ENCODE measurements around the gene GNG2. TPM values are rescaled to one million over a fixed set of nuclear protein-coding genes. Genes with fewer than 3 reads are reported as not detected.

The GNG2 gene
- total RNA-seq, 1 experiment from 2014 or later: 7.0 TPM

DNA sequence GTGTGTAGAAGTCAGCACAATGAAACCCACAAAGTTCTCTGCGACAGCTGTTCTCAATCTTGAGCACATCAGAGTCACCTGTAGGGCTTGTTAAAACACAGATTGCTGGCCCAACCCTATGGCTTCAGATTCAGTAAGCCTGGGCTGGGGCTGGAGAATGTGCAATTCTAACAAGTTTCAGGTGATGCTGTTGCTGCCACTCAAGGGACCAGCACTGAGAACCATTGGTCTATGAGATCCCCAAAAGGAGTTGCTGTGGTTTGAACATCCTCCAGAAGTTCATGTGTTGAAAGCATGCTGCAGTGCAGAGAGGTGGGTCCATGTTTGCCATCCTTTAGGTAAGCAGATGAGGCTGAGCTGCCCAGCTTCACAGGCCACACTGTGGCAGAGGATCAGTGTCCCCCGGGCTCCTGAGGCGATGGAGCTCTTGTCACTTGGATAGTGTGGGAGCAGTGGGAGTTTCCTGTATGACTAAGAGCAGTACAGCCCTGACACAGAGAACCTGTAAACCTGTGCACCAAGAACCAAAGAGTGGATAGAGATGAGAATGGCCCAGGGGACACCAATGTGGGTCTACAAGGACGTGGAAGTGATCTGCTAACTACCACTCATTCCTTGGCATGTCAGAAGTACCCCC lies 120.9 kb downstream of the GNG2 start:
- Histone ChIP-seq H3K23ac (ENCODE audit: insufficient read length, low read depth, low read length) (no peak overlapping the region), H3K56ac (ENCODE audit: insufficient read length, low read depth, low read length) (no peak overlapping the region), H2BK120ac (ENCODE audit: low read depth, low read length, poor library complexity, severe bottlenecking) (no peak overlapping the region), H2AK5ac (ENCODE audit: insufficient read length, low read length) (no peak overlapping the region), H2AFZ (ENCODE audit: low read length) (no peak overlapping the region), H3K4ac (ENCODE audit: low read depth, low read length) (no peak overlapping the region), H3K23me2 (ENCODE audit: insufficient read length, low read depth, low read length, poor library complexity, severe bottlenecking) (no peaks in the 10 kb centered on the region), H3K18ac (ENCODE audit: insufficient read length, low read depth, low read length) (no peak overlapping the region), H3K4me2 (ENCODE audit: insufficient read depth, insufficient read length, low read length) (no peak overlapping the region), H3K4me1 (ENCODE audit: insufficient read depth, low read length) (no peaks in the 10 kb centered on the region), H4K8ac (replicated peaks; ENCODE audit: insufficient read length, low read depth, low read length) (no peak overlapping the region), H4K5ac (ENCODE audit: insufficient read length, low read depth, low read length) (no peak overlapping the region), H4K20me1 (ENCODE audit: control insufficient read depth, insufficient read depth, insufficient read length) (no peaks in the 10 kb centered on the region), H3K9me3 (ENCODE audit: control insufficient read depth, low read depth, low read length) (no peaks in the 10 kb centered on the region), H3K79me2 (ENCODE audit: insufficient read depth, low read length) (no peaks in the 10 kb centered on the region), H2BK12ac (ENCODE audit: insufficient read length, low read depth, low read length) (no peak overlapping the region), H4K91ac (ENCODE audit: insufficient read length, low read depth, low read length) (no peak overlapping the region), H3K14ac (ENCODE audit: insufficient read depth, low read length) (no peak overlapping the region), H3K9ac (ENCODE audit: extremely low read depth, insufficient read length, low read length) (no peak overlapping the region), H3K27ac (ENCODE audit: insufficient read length, low read depth, low read length) (no peak overlapping the region), H3K79me1 (ENCODE audit: insufficient read depth, low read depth, low read length, poor library complexity, severe bottlenecking) (no peaks in the 10 kb centered on the region), H2BK20ac (ENCODE audit: low read depth, low read length, poor library complexity, severe bottlenecking) (no peak overlapping the region), H3T11ph (ENCODE audit: low read length) (no peak overlapping the region), H2BK15ac (ENCODE audit: low read depth, low read length) (no peak overlapping the region), H2BK5ac (ENCODE audit: insufficient read length, low read length) (no peak overlapping the region), H3K27me3 (ENCODE audit: insufficient read depth, low read length) (no peaks in the 10 kb centered on the region)
- no CpG with 5 or more reads among the region's 4 CpGs for WGBS (ENCODE audit: extremely low coverage, insufficient read length, low lambda C conversion rate)
- Mint-ChIP-seq H3K27ac (no peak overlapping the region), H3K27me3 (ENCODE audit: low read depth) (peaks cover 13% of the 10 kb centered on the region), H3K4me1 (peaks cover 6 to 8% of the 10 kb centered on the region in 2 experiments), H3K4me3 (no peak overlapping the region), H3K36me3 (ENCODE audit: insufficient read depth in 1 of 3, low read depth in 3 of 3) (no peaks in the 10 kb centered on the region), H3K9me3 (no peaks in the 10 kb centered on the region)
- TF ChIP-seq, protein P1, sequence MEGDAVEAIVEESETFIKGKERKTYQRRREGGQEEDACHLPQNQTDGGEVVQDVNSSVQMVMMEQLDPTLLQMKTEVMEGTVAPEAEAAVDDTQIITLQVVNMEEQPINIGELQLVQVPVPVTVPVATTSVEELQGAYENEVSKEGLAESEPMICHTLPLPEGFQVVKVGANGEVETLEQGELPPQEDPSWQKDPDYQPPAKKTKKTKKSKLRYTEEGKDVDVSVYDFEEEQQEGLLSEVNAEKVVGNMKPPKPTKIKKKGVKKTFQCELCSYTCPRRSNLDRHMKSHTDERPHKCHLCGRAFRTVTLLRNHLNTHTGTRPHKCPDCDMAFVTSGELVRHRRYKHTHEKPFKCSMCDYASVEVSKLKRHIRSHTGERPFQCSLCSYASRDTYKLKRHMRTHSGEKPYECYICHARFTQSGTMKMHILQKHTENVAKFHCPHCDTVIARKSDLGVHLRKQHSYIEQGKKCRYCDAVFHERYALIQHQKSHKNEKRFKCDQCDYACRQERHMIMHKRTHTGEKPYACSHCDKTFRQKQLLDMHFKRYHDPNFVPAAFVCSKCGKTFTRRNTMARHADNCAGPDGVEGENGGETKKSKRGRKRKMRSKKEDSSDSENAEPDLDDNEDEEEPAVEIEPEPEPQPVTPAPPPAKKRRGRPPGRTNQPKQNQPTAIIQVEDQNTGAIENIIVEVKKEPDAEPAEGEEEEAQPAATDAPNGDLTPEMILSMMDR (conservative IDR thresholded peaks at IDR 0.05): no peak
- no peak for DNase-seq
